ENCODE results near the gene KCTD1. TPM values are rescaled to one million over a fixed set of nuclear protein-coding genes. Genes with fewer than 3 reads are reported as not detected.
A peak's percentile ranks its signal among the peaks of the same experiment; 100 is the strongest.

The KCTD1 gene
- polyA plus RNA-seq, 1 of the 3 experiments (the other 2 are of a cell fraction), result 12.8 TPM

- Histone ChIP-seq H3F3A (replicated peaks; ENCODE audit: insufficient read depth) (no peaks in the 10 kb centered on the region), H3K4me2 (no peak overlapping the region), H3K27ac (ENCODE audit: low read depth in 2 of 2, low read length in 1 of 2) (peak overlapping the region in 1 of 2 experiments; percentile 82; a peak in 2 of 4 replicates), H2AFZ (ENCODE audit: low read depth) (no peak overlapping the region), H3K9me3 (no peaks in the 10 kb centered on the region), H3K9me2 (no peaks in the 10 kb centered on the region), H3K9ac (no peak overlapping the region), H3K27me3 (ENCODE audit: insufficient read depth) (no peaks in the 10 kb centered on the region), H3K4me1 (ENCODE audit: control insufficient read depth in 1 of 2, insufficient read depth in 2 of 2, low read depth in 1 of 2, low read length in 1 of 2) (peaks cover 0 to 23% of the 10 kb centered on the region in 2 experiments; a peak in 2 of 4 replicates), H3K4me3 (ENCODE audit: low read depth in 2 of 2, low read length in 1 of 2) (no peak overlapping the region), H4K20me1 (ENCODE audit: insufficient read depth) (no peaks in the 10 kb centered on the region), H3K79me2 (ENCODE audit: insufficient read depth) (no peaks in the 10 kb centered on the region), H3K36me3 (replicated peaks in 1 of 2; ENCODE audit: control insufficient read depth in 1 of 2, insufficient read depth in 2 of 2, low read length in 1 of 2) (peaks cover 9 to 18% of the 10 kb centered on the region in 2 experiments)
- ChIA-PET POLR2A (no interaction called here), CTCF (interaction anchor here (0.7 to 1.3 kb wide), 4 partner anchors 14 to 94 kb away, joined by 3 to 4 read pairs (median 3); partner anchors contain the start of gene KCTD1)
- no peak for DNase-seq
- WGBS (ENCODE audit: low lambda C conversion rate), result 87% methylated on average over 3 of the region's 3 CpGs
- TF ChIP-seq FOSL2 (IDR thresholded peaks at IDR 0.05; ENCODE audit: borderline replicate concordance, low read depth) (no peak), RCOR1 (IDR thresholded peaks at IDR 0.05; ENCODE audit: low read length) (no peak), RAD21 (IDR thresholded peaks at IDR 0.05; ENCODE audit: low read length) (no peak), RXRA (IDR thresholded peaks at IDR 0.05; ENCODE audit: borderline replicate concordance, low read depth) (no peak), EP300 (IDR thresholded peaks at IDR 0.05; ENCODE audit: borderline replicate concordance in 1 of 2, low read depth in 1 of 2, low read length in 1 of 2) (no peak), EZH2phosphoT487 (IDR thresholded peaks at IDR 0.05; ENCODE audit: borderline replicate concordance, low read depth) (no peak), GABPA (IDR thresholded peaks at IDR 0.05; ENCODE audit: low read depth) (no peak), MAX (IDR thresholded peaks at IDR 0.05; ENCODE audit: low read depth) (no peak), PBX3 (IDR thresholded peaks at IDR 0.05) (no peak), FOXJ3 (CRISPR knock-in tag; IDR thresholded peaks at IDR 0.05) (no peak), POLR2AphosphoS5 (IDR thresholded peaks at IDR 0.05; ENCODE audit: low read depth, low read length) (no peak), USF1 (IDR thresholded peaks at IDR 0.05; ENCODE audit: borderline replicate concordance, low read depth) (no peak), JUND (IDR thresholded peaks at IDR 0.05) (no peak), ZBTB33 (IDR thresholded peaks at IDR 0.05; ENCODE audit: borderline replicate concordance, low read depth) (no peak)
These were observed 94.2 kb downstream of the KCTD1 start for GRCh38 chr18:26454192-26454591.
